Activated CD8-positive, alpha-beta memory T cell treated with anti-CD3 and anti-CD28 coated beads for 48 hours (primary cell): Measurements from ENCODE around the gene SCAP.
A peak's percentile ranks its signal among the peaks of the same experiment; 100 is the strongest.
"Not testable (repeated sequence)": the region's sequence is repeated elsewhere in the genome, so short reads cannot be mapped to it uniquely, and the experiment has no call there.

Experiments used
- DNase-seq, 3 experiments: peaks; one replicate each; pipeline ENCODE4 v3.0.0-alpha.2; 2020; ENCODE audit warnings: low read depth in 2 of 3, low spot score in 2 of 3

The SCAP gene

GRCh38 chr3:47481763-47482162, 6.0 kb upstream of the SCAP start:
- DNase-seq = not testable (repeated sequence)

GRCh38 chr3:47480267-47480666, 4.5 kb upstream of the SCAP start:
- not testable (repeated sequence) for DNase-seq

GRCh38 chr3:47479826-47480160, 4.1 kb upstream of the SCAP start:
- DNase-seq = no peak

GRCh38 chr3:47478022-47478421, 2.3 kb upstream of the SCAP start:
- DNase-seq = no peak

- DNase-seq = no peak
Observed at GRCh38 chr3:47476644-47477199, 981 bp upstream of the SCAP start.

GRCh38 chr3:47476330-47476626, 537 bp upstream of the SCAP start:
- no peak for DNase-seq

- DNase-seq = peak in 1 of 3 experiments; percentile 9
Observed at GRCh38 chr3:47475029-47475569, 642 bp downstream of the SCAP start.

GRCh38 chr3:47473391-47473790, 2.4 kb downstream of the SCAP start:
- DNase-seq = no peak

- DNase-seq = no peak
Observed at GRCh38 chr3:47469616-47470015, 6.1 kb downstream of the SCAP start.

- DNase-seq = not testable (repeated sequence)
Observed at GRCh38 chr3:47468315-47468714, 7.4 kb downstream of the SCAP start.

- no peak for DNase-seq
Observed at GRCh38 chr3:47464588-47464987, 11.2 kb downstream of the SCAP start.

- not testable (repeated sequence) for DNase-seq
Observed at GRCh38 chr3:47459534-47460085, 16.1 kb downstream of the SCAP start.

- no peak for DNase-seq
Observed at GRCh38 chr3:47456984-47457383, 18.8 kb downstream of the SCAP start.

GRCh38 chr3:47455806-47456452, 19.8 kb downstream of the SCAP start:
- DNase-seq = no peak

GRCh38 chr3:47452453-47453215, 23.1 kb downstream of the SCAP start:
- no peak for DNase-seq

- no peak for DNase-seq
Observed at GRCh38 chr3:47444103-47444502, 31.6 kb downstream of the SCAP start.

GRCh38 chr3:47443611-47443995, 32.1 kb downstream of the SCAP start:
- DNase-seq = no peak

- DNase-seq = no peak
Observed at GRCh38 chr3:47441796-47442551, 33.8 kb downstream of the SCAP start.

- DNase-seq = no peak
Observed at GRCh38 chr3:47440131-47440530, 35.6 kb downstream of the SCAP start.

GRCh38 chr3:47436180-47436579, 39.6 kb downstream of the SCAP start:
- DNase-seq = no peak

- no peak for DNase-seq
Observed at GRCh38 chr3:47434849-47435248, 40.9 kb downstream of the SCAP start.
